ENCODE data around the gene ITSN2.
A peak's percentile ranks its signal among the peaks of the same experiment; 100 is the strongest.

Gene ITSN2

GRCh38 chr2:24182507-24182906 lies 177.8 kb downstream of the ITSN2 start:
- Mint-ChIP-seq H3K27ac (no peak overlapping the region), H3K9me3 (no peaks in the 10 kb centered on the region), H3K36me3 (ENCODE audit: insufficient read depth) (no peaks in the 10 kb centered on the region), H3K4me3 (no peak overlapping the region), H3K27me3 (no peaks in the 10 kb centered on the region), H3K4me1 (ENCODE audit: low read depth in 2 of 2) (no peaks in the 10 kb centered on the region)
- ATAC-seq (replicated peaks) (no peak), DNase-seq (no peak)

DNA sequence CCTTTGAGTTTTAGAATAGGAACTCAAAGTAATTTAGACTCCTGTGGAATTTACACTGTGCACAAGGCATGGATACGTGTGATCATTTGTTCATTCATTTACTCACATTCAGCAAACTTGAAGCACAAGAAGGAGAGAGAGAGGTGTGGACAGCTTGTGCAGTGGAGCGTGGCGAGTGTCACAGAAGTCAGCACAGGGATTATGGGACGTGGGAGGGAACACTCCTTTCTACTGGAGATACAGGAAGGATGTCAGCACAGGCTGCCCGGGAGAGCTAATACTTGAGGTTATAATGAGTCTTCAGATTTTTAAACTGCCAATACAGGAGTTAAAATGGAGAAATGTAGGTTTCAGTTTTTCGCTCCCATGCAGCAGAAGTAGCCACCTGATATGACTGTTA lies 178.5 kb downstream of the ITSN2 start:
- Mint-ChIP-seq H3K27ac (no peak overlapping the region), H3K27me3 (no peaks in the 10 kb centered on the region), H3K36me3 (ENCODE audit: insufficient read depth) (no peaks in the 10 kb centered on the region), H3K4me1 (ENCODE audit: low read depth in 2 of 2) (no peaks in the 10 kb centered on the region), H3K4me3 (no peak overlapping the region), H3K9me3 (no peaks in the 10 kb centered on the region)
- ATAC-seq (replicated peaks) = no peak
- no peak for DNase-seq

DNA sequence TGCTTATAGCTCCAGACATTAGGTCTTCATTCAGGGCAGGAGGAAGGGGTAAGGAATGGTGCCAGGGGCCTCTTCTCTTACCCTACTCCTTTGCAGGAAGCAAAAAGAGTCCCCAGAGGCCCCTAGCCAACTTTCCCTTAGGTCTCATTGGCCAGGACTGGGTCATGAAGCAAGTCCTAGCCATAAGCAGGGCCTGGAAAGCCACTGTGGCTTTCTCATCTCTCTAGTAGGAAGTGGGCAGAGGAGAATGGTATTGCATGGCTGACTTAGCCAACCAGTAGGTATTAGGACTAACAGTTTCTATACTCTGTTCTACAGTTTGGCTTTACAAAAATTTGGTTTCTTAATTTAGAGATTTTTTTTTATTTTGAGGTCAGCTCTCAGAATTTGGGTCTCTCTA lies 180.7 kb downstream of the ITSN2 start:
- ATAC-seq (replicated peaks) (no peak), DNase-seq (no peak)
- H3K4me3 Mint-ChIP-seq = no peak overlapping the region
- H3K36me3 Mint-ChIP-seq (ENCODE audit: insufficient read depth) = no peaks in the 10 kb centered on the region
- no peaks in the 10 kb centered on the region for H3K9me3 Mint-ChIP-seq
- no peaks in the 10 kb centered on the region for H3K4me1 Mint-ChIP-seq (ENCODE audit: low read depth in 2 of 2)
- H3K27ac Mint-ChIP-seq = no peak overlapping the region
- no peaks in the 10 kb centered on the region for H3K27me3 Mint-ChIP-seq

GRCh38 chr2:24176326-24176725 lies 184.0 kb downstream of the ITSN2 start:
- ATAC-seq (replicated peaks) (no peak), DNase-seq (no peak)
- no peak overlapping the region for H3K4me3 Mint-ChIP-seq
- no peaks in the 10 kb centered on the region for H3K27me3 Mint-ChIP-seq
- H3K27ac Mint-ChIP-seq = peak overlapping the region in 1 of 2 donors; percentile 48
- H3K4me1 Mint-ChIP-seq (ENCODE audit: low read depth in 2 of 2) = no peaks in the 10 kb centered on the region
- no peaks in the 10 kb centered on the region for H3K36me3 Mint-ChIP-seq (ENCODE audit: insufficient read depth)
- H3K9me3 Mint-ChIP-seq = no peaks in the 10 kb centered on the region

- Mint-ChIP-seq H3K27ac (no peak overlapping the region), H3K4me3 (no peak overlapping the region), H3K36me3 (ENCODE audit: insufficient read depth) (no peaks in the 10 kb centered on the region), H3K4me1 (ENCODE audit: low read depth in 2 of 2) (no peaks in the 10 kb centered on the region), H3K9me3 (no peaks in the 10 kb centered on the region), H3K27me3 (no peaks in the 10 kb centered on the region)
- no peak for DNase-seq
- ATAC-seq (replicated peaks) = no peak
These were observed 184.6 kb downstream of the ITSN2 start for GRCh38 chr2:24175631-24176187.

DNA sequence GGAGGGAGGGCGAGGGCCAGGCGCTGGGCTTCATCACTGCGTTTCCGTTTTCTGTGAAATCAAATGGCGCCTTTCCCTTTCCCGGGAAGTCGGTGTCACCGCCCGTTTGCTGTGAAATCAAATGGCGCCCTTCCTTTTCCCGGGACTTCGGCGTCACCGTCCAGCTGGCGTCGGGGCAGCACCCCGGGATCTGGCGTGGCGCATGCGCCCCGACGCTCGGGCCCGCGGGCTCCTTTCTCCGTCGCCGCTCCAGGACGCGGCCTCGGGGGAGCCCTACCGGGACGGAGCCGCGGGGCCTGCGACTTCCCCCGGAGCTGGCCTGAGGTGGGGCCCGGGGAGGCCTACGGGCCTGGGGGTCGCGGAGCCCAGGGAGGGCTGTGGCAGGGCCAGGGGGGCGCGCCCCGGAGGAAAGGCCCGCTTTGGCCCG lies 185.5 kb downstream of the ITSN2 start, which contains the start of gene FAM228A:
TSS of gene FAM228A (plus strand) at position 203 of the 427 bp plus-strand sequence. CDS start 428 bp downstream, outside the sequence.
- Mint-ChIP-seq H3K4me1 (ENCODE audit: low read depth in 2 of 2) (no peaks in the 10 kb centered on the region), H3K4me3 (no peak within 1 kb of the TSS), H3K27ac (no peak within 1 kb of the TSS), H3K27me3 (no peaks in the 10 kb centered on the region), H3K36me3 (ENCODE audit: insufficient read depth) (no peaks in the 10 kb centered on the region), H3K9me3 (no peaks in the 10 kb centered on the region)
- DNase-seq (no peak), ATAC-seq (replicated peaks) (no peak)

- Mint-ChIP-seq H3K4me1 (ENCODE audit: low read depth in 2 of 2) (no peaks in the 10 kb centered on the region), H3K36me3 (ENCODE audit: insufficient read depth) (no peaks in the 10 kb centered on the region), H3K27me3 (no peaks in the 10 kb centered on the region), H3K27ac (no peak overlapping the region), H3K9me3 (no peaks in the 10 kb centered on the region), H3K4me3 (no peak overlapping the region)
- ATAC-seq (replicated peaks) (no peak), DNase-seq (no peak)
These were observed 191.3 kb downstream of the ITSN2 start for GRCh38 chr2:24169023-24169422.

DNA sequence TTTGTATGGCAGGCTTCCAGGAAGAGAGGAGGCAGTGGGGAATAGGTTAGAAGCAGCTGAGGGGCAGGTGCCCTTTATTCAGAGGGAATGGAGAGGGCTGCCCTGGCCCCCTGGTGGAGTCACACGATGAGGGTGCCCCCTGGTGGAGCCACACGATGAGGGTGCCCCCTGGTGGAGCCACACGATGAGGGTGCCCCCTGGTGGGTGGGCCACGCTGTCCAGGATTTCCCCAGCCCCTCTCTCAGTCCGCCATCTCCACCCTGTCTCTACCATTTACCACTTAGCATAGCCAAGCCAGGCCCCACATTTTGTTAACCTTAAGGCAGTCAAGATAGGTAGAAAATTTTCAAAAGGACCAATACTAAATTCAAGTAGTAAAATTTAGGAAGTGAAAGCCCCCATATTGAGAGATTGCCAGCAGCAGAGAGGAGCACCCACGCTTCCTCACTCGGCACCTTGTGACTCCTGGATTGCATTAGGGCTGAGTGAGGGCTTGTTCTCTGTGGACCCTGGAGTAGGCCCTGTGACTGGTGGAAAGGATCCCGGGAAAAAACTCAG lies 195.8 kb downstream of the ITSN2 start:
- no peak overlapping the region for H3K4me3 Mint-ChIP-seq
- DNase-seq (peak in 1 of 3 experiments; percentile 22), ATAC-seq (replicated peaks) (peak; percentile 45)
- peak overlapping the region in 1 of 2 donors; percentile 14 for H3K27ac Mint-ChIP-seq
- peaks cover 5% of the 10 kb centered on the region for H3K36me3 Mint-ChIP-seq (ENCODE audit: insufficient read depth)
- no peaks in the 10 kb centered on the region for H3K4me1 Mint-ChIP-seq (ENCODE audit: low read depth in 2 of 2)
- no peaks in the 10 kb centered on the region for H3K27me3 Mint-ChIP-seq
- H3K9me3 Mint-ChIP-seq = no peaks in the 10 kb centered on the region

- Mint-ChIP-seq H3K36me3 (ENCODE audit: insufficient read depth) (peaks cover 5% of the 10 kb centered on the region), H3K27me3 (no peaks in the 10 kb centered on the region), H3K27ac (no peak overlapping the region), H3K4me3 (no peak overlapping the region), H3K9me3 (no peaks in the 10 kb centered on the region), H3K4me1 (ENCODE audit: low read depth in 2 of 2) (no peaks in the 10 kb centered on the region)
- ATAC-seq (replicated peaks) (no peak), DNase-seq (no peak)
These were observed 196.7 kb downstream of the ITSN2 start for GRCh38 chr2:24163601-24164000.

DNA sequence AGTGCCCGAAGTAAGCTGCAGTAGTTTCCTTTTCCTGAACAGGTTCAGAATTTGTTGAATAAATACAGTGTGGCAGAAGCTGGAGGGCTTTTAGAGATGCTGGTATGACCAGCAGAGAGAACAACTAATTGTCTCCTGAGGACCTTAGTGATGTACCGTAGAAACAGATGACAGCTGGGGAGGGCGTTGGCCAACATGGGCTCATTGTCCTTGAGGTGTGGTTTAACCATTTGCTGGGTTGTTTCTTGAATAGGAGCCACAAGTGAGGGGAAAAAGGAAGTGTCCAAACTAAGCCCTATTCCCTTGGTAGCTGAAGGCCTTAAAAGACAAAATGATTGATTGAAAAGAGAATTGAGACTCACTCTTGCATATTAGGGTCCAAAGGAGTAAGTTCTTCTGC lies 197.2 kb downstream of the ITSN2 start:
- H3K4me3 Mint-ChIP-seq = no peak overlapping the region
- no peak overlapping the region for H3K27ac Mint-ChIP-seq
- no peaks in the 10 kb centered on the region for H3K27me3 Mint-ChIP-seq
- no peak for DNase-seq
- H3K36me3 Mint-ChIP-seq (ENCODE audit: insufficient read depth) = peaks cover 5% of the 10 kb centered on the region
- no peak for ATAC-seq (replicated peaks)
- H3K9me3 Mint-ChIP-seq = no peaks in the 10 kb centered on the region
- H3K4me1 Mint-ChIP-seq (ENCODE audit: low read depth in 2 of 2) = no peaks in the 10 kb centered on the region

DNA sequence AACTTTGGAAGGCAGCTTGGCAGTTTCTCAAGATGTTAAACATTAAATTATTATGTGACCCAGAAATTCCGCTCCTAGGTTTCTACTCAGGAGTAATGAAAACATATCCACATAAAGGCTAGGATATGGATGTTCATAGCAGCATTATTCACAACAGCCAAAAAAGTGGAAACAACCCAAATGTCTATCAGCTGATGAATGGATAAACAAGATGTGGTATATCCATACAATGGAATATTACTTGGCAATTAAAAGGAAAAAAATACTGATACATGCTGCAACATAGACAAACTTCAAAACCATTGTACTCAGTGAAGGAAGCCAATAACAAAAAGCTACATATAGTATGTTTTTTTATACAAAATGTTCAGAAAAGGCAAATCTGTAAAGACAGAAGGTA lies 197.8 kb downstream of the ITSN2 start:
- H3K4me3 Mint-ChIP-seq = no peak overlapping the region
- no peaks in the 10 kb centered on the region for H3K27me3 Mint-ChIP-seq
- no peak overlapping the region for H3K27ac Mint-ChIP-seq
- H3K4me1 Mint-ChIP-seq (ENCODE audit: low read depth in 2 of 2) = no peaks in the 10 kb centered on the region
- ATAC-seq (replicated peaks) = no peak
- no peak for DNase-seq
- H3K36me3 Mint-ChIP-seq (ENCODE audit: insufficient read depth) = peaks cover 5% of the 10 kb centered on the region
- H3K9me3 Mint-ChIP-seq = no peaks in the 10 kb centered on the region

DNA sequence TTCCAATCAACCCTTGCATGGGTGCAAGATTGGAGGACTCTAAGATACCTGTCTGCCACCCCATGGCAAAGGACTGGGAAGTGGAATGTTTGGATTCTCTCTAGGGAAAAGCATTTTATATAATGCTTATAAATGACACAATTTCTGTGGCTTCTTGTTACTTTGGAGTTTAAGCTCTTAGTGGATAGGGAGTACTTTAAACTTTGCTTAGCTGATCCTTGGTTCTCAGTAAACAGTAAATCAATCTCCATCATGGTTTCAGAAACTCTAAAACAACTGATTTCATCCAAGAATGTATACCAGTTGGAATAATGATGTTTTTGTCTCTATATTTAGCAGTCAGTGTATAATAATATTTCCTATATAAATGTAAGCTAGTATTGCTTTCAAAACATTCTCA lies 199.6 kb downstream of the ITSN2 start:
- no peaks in the 10 kb centered on the region for H3K27me3 Mint-ChIP-seq

GRCh38 chr2:24159708-24160107 lies 200.6 kb downstream of the ITSN2 start:
- Mint-ChIP-seq H3K27me3 (no peaks in the 10 kb centered on the region), H3K27ac (no peak overlapping the region), H3K36me3 (ENCODE audit: insufficient read depth) (peaks cover 5% of the 10 kb centered on the region), H3K9me3 (no peaks in the 10 kb centered on the region), H3K4me3 (no peak overlapping the region), H3K4me1 (ENCODE audit: low read depth in 2 of 2) (no peaks in the 10 kb centered on the region)
- ATAC-seq (replicated peaks) (no peak), DNase-seq (no peak)

More for the DNA sequence above, 199.6 kb downstream of the ITSN2 start:
- Mint-ChIP-seq H3K4me3 (no peak overlapping the region), H3K27ac (no peak overlapping the region), H3K4me1 (ENCODE audit: low read depth in 2 of 2) (no peaks in the 10 kb centered on the region), H3K36me3 (ENCODE audit: insufficient read depth) (peaks cover 5% of the 10 kb centered on the region), H3K9me3 (no peaks in the 10 kb centered on the region)
- no peak for DNase-seq
- ATAC-seq (replicated peaks) = no peak

DNA sequence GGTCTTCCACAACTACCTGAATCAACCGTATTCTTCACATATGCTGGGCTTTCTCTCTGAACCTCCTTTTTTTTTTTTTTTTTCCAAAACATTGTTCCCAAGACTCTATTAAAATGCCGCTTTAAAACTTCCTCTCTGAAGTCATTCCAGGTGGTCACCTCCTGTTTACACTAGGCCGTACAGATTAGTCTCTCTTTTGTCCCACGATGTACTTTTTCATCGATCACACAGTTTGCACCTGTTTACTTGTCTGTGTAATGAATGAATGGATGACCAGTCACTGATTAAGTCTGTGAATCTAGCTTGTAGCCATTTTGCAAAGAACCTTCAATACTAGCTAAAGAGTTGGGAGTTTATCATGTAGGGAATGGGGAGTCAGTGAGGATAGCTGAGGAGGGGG lies 202.2 kb downstream of the ITSN2 start:
- no peaks in the 10 kb centered on the region for H3K27me3 Mint-ChIP-seq

More for the DNA sequence above, 202.2 kb downstream of the ITSN2 start:
- no peaks in the 10 kb centered on the region for H3K4me1 Mint-ChIP-seq (ENCODE audit: low read depth in 2 of 2)
- H3K9me3 Mint-ChIP-seq = no peaks in the 10 kb centered on the region
- H3K27ac Mint-ChIP-seq = no peak overlapping the region
- peaks cover 5% of the 10 kb centered on the region for H3K36me3 Mint-ChIP-seq (ENCODE audit: insufficient read depth)
- H3K4me3 Mint-ChIP-seq = no peak overlapping the region
- no peak for ATAC-seq (replicated peaks)
- no peak for DNase-seq

Data from effector memory CD8-positive, alpha-beta T cell (primary cell).